ENCODE data around the gene LCLAT1.

DNA sequence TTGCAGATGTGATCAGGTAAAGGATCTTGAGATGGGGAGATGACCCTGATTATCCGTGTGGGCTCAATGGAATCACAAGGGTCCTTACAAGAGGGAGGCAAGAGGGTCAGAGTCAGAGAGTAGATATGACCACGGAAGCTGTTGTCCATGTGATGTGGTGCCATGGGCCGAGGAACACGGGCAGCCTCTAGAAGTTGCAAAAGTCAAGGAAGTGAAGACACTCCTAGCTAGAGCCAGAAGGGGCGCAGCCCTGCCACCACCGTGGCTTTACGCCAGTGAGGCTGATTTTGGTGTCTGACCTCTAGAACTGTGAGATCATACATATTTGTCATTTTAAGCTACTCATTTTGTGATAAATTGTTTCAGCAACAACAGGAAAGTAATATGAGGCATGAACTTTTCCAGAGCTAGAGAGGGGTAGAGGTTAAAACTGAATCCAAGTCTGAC is 245.8 kb downstream of the LCLAT1 start:
- no peak for TF ChIP-seq EZH2phosphoT487 (IDR thresholded peaks at IDR 0.05; ENCODE audit: borderline replicate concordance, low read length)
- no peak for TF ChIP-seq CTCF (IDR thresholded peaks at IDR 0.05; ENCODE audit: low read depth, low read length, poor library complexity, severe bottlenecking)

Measured in DOHH2 (cell line).